SU-DHL-6 (cell line): ENCODE measurements around the gene GRIN2A.

Experiments
- CTCF ChIP-seq: fragments of 200-600 bp; sonication (generic); IDR thresholded peaks from one replicate; pipeline ENCODE4 v1.5.1; 2017; ENCODE audit warnings: antibody characterized with exemption, mild to moderate bottlenecking, low read length, moderate library complexity; ENCODE audit not compliant: insufficient read depth, poor library complexity, severe bottlenecking
- EZH2phosphoT487 ChIP-seq: fragments of 200-600 bp; sonication (generic), shearing (Covaris generic); conservative IDR thresholded peaks from 2 replicates; pipeline ENCODE4 v1.6.1; 2018; ENCODE audit warnings: mild to moderate bottlenecking, antibody characterized with exemption, low read length, moderate library complexity, mixed read lengths

- TF ChIP-seq CTCF (no peak), EZH2phosphoT487 (no peak)
Measured at GRCh38 chr16:10137341-10137740, 44.9 kb downstream of the GRIN2A start.
